Stomach (tissue), 4 donors: ENCODE measurements around the gene KY.

Source experiments
- EP300 ChIP-seq: sonication (generic); formaldehyde crosslinking; IDR thresholded peaks from one replicate; pipeline ENCODE4 v1.6.1; 2017; ENCODE audit warnings: antibody characterized with exemption
- POLR2A ChIP-seq, 4 donors: fragments of 450-650 bp; IDR thresholded peaks; one replicate each; pipeline ENCODE4 v1.6.1; 2016; ENCODE audit warnings: antibody characterized with exemption in 4 of 4, control low read depth in 2 of 4, mild to moderate bottlenecking in 1 of 4, moderate library complexity in 1 of 4
- POLR2AphosphoS5 ChIP-seq, 3 donors: sonication (generic); formaldehyde crosslinking; IDR thresholded peaks; one replicate each; pipeline ENCODE4 v1.6.1; 2016; ENCODE audit warnings: antibody characterized with exemption in 3 of 3
- TF ChIP-seq, protein P1 (sequence below), 7 experiments: fragments of 450-650 bp in 4 of 7; fragments of 200-600 bp in 3 of 7; sonication (generic) in 3 of 7; IDR thresholded peaks; one replicate each; pipeline ENCODE4 v1.5.1; 2016 to 2019; ENCODE audit warnings: antibody characterized with exemption in 7 of 7, control low read depth in 2 of 7, mild to moderate bottlenecking in 1 of 7

DNA sequence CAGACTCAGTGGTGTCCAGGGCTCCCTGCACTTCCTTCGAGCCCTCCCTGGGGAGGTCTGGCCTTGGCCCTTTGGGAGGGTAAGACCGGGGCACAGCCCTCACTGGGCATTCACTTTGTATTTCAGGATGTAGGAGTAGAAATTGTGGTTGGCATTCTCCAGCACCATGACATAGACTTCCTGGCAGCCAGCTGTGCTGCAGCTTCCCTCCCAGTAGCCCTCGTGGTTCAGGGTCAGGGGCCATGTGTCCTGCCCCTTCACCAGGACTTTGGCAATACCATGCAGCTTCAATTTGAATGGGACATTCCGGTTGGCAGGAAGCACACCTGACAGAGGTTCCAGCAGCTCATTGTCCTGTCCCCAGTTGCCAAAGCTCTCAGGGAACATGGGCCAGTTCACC, 47.3 kb downstream of the KY start:
- TF ChIP-seq, protein P1, sequence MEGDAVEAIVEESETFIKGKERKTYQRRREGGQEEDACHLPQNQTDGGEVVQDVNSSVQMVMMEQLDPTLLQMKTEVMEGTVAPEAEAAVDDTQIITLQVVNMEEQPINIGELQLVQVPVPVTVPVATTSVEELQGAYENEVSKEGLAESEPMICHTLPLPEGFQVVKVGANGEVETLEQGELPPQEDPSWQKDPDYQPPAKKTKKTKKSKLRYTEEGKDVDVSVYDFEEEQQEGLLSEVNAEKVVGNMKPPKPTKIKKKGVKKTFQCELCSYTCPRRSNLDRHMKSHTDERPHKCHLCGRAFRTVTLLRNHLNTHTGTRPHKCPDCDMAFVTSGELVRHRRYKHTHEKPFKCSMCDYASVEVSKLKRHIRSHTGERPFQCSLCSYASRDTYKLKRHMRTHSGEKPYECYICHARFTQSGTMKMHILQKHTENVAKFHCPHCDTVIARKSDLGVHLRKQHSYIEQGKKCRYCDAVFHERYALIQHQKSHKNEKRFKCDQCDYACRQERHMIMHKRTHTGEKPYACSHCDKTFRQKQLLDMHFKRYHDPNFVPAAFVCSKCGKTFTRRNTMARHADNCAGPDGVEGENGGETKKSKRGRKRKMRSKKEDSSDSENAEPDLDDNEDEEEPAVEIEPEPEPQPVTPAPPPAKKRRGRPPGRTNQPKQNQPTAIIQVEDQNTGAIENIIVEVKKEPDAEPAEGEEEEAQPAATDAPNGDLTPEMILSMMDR (IDR thresholded peaks at IDR 0.05), result no peak
- TF ChIP-seq POLR2A (IDR thresholded peaks at IDR 0.05) (no peak), EP300 (no peak), POLR2AphosphoS5 (IDR thresholded peaks at IDR 0.05) (no peak)
